HEK293T (cell line): ENCODE measurements around the gene TIMP2.
A peak's percentile ranks its signal among the peaks of the same experiment; 100 is the strongest.

Experiments
- BHLHE40 ChIP-seq: fragments of 450-650 bp; IDR thresholded peaks from 2 replicates; pipeline ENCODE4 v1.6.1; 2016; ENCODE audit warnings: mild to moderate bottlenecking, moderate library complexity, borderline replicate concordance
- CTBP1 ChIP-seq: fragments of 450-650 bp; IDR thresholded peaks from 2 replicates; pipeline ENCODE4 v1.6.1; 2016; ENCODE audit warnings: borderline replicate concordance
- ELF4 ChIP-seq: fragments of 450-650 bp; IDR thresholded peaks from 2 replicates; pipeline ENCODE4 v1.6.1; 2017; ENCODE audit warnings: antibody characterized with exemption
- FOXA1 ChIP-seq: fragments of 450-650 bp; IDR thresholded peaks from 2 replicates; pipeline ENCODE4 v1.6.1; 2016; ENCODE audit warnings: mild to moderate bottlenecking
- FOXK2 ChIP-seq: fragments of 450-650 bp; IDR thresholded peaks from 2 replicates; pipeline ENCODE4 v1.6.1; 2016; ENCODE audit warnings: mild to moderate bottlenecking
- FOXM1 ChIP-seq: fragments of 450-650 bp; IDR thresholded peaks from 2 replicates; pipeline ENCODE4 v1.6.1; 2017; ENCODE audit warnings: mild to moderate bottlenecking, borderline replicate concordance
- HDGF ChIP-seq: fragments of 450-650 bp; IDR thresholded peaks from 2 replicates; pipeline ENCODE4 v1.6.1; 2017; ENCODE audit warnings: antibody characterized with exemption, borderline replicate concordance
- L3MBTL2 ChIP-seq: fragments of 450-650 bp; conservative IDR thresholded peaks from 2 replicates; pipeline ENCODE4 v1.6.1; 2016; ENCODE audit warnings: mild to moderate bottlenecking
- LEF1 ChIP-seq: fragments of 450-650 bp; IDR thresholded peaks from 2 replicates; pipeline ENCODE4 v1.6.1; 2017; ENCODE audit warnings: mild to moderate bottlenecking, borderline replicate concordance
- NFRKB ChIP-seq: fragments of 450-650 bp; IDR thresholded peaks from 2 replicates; pipeline ENCODE4 v1.6.1; 2016; ENCODE audit warnings: mild to moderate bottlenecking, moderate library complexity
- SP1 ChIP-seq: fragments of 450-650 bp; IDR thresholded peaks from 2 replicates; pipeline ENCODE4 v1.6.1; 2017
- SUZ12 ChIP-seq: fragments of 450-650 bp; IDR thresholded peaks from 2 replicates; pipeline ENCODE4 v1.6.1; 2016; ENCODE audit warnings: mild to moderate bottlenecking
- TARDBP ChIP-seq: fragments of 450-650 bp; IDR thresholded peaks from 2 replicates; pipeline ENCODE4 v1.6.1; 2016
- TF ChIP-seq, protein P1 (sequence below): fragments of 450-650 bp; IDR thresholded peaks from 2 replicates; pipeline ENCODE4 v1.6.1; 2016

DNA sequence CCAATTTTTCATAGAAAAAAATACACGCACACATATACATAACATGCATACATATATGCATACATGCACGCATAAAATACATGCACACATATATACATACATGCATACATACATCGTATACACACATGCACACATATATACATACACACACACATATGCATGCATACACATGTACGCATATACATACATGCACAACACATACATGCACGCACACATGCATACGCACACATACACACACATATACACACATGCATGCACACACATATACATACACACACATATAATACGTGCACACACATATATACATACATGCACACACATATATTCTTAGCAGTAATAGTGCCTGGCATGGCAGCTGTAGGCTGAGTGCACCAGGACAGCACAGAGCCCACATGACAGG is 109.5 kb downstream of the TIMP2 start:
- no peak for TF ChIP-seq ELF4
- TF ChIP-seq FOXM1: no peak
- no peak for TF ChIP-seq NFRKB
- 0 out of 2 replicates have a peak, but pooled peaks have one; percentile 45 for TF ChIP-seq TARDBP
- TF ChIP-seq BHLHE40: no peak
- TF ChIP-seq, protein P1, sequence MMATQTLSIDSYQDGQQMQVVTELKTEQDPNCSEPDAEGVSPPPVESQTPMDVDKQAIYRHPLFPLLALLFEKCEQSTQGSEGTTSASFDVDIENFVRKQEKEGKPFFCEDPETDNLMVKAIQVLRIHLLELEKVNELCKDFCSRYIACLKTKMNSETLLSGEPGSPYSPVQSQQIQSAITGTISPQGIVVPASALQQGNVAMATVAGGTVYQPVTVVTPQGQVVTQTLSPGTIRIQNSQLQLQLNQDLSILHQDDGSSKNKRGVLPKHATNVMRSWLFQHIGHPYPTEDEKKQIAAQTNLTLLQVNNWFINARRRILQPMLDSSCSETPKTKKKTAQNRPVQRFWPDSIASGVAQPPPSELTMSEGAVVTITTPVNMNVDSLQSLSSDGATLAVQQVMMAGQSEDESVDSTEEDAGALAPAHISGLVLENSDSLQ: no peak
- no peak for TF ChIP-seq LEF1
- no peak for TF ChIP-seq SUZ12
- TF ChIP-seq FOXK2: no peak
- TF ChIP-seq SP1: no peak
- TF ChIP-seq HDGF: no peak
- no peak for TF ChIP-seq L3MBTL2
- no peak for TF ChIP-seq CTBP1
- TF ChIP-seq FOXA1: no peak
